ENCODE measurements around the gene TBL3. TPM values are rescaled to one million over a fixed set of nuclear protein-coding genes. Genes with fewer than 3 reads are reported as not detected.

The TBL3 gene
- total RNA-seq, 2 donors from 2014 or later = 19.5 to 20.8 TPM

Other genes with a start within 250 kb of the TBL3 start
- gene NME3, start 200.5 kb upstream of the TBL3 start, total RNA-seq = 10 to 100 TPM; 54.0 to 61.9 TPM
- 10 to 100 TPM; 30.6 to 30.8 TPM for gene EME2, start 199.2 kb upstream of the TBL3 start, total RNA-seq
- 10 to 100 TPM; 45.1 to 57.5 TPM for gene MRPS34, start 198.9 kb upstream of the TBL3 start, total RNA-seq
- gene SPSB3, start 189.5 kb upstream of the TBL3 start, total RNA-seq = 100 to 1,000 TPM in 1 of 2 donors, 10 to 100 TPM in 1; 92.2 to 101 TPM
- gene NUBP2, start 189.1 kb upstream of the TBL3 start, total RNA-seq = 10 to 100 TPM; 41.7 to 44.9 TPM
- gene IGFALS, start 178.3 kb upstream of the TBL3 start, total RNA-seq = under 1 TPM; 0.25 to 0.55 TPM
- gene HAGH, start 145.2 kb upstream of the TBL3 start, total RNA-seq = 10 to 100 TPM; 35.8 to 37.9 TPM
- 1 to 10 TPM; 6.1 to 7.9 TPM for gene FAHD1, start 144.8 kb upstream of the TBL3 start, total RNA-seq
- gene MEIOB, start 99.9 kb upstream of the TBL3 start, total RNA-seq = not detected
- not detected for gene HS3ST6, start 53.6 kb upstream of the TBL3 start, total RNA-seq
- 1 to 10 TPM; 3.8 to 4.9 TPM for gene MSRB1, start 28.9 kb upstream of the TBL3 start, total RNA-seq
- not detected for gene RPL3L, start 17.4 kb upstream of the TBL3 start, total RNA-seq
- gene NDUFB10, start 12.5 kb upstream of the TBL3 start, total RNA-seq = 10 to 100 TPM; 57.7 to 58.1 TPM
- gene RPS2, start 7.2 kb upstream of the TBL3 start, total RNA-seq = 1,000 to 10,000 TPM; 3,200 to 3,361 TPM
- not detected for gene RNF151, start 5.2 kb upstream of the TBL3 start, total RNA-seq
- gene NOXO1, start 9.4 kb downstream of the TBL3 start, total RNA-seq = under 1 TPM; 0.40 to 0.78 TPM
- gene GFER, start 12.1 kb downstream of the TBL3 start, total RNA-seq = 10 to 100 TPM; 16.2 to 22.1 TPM
- gene SYNGR3, start 17.9 kb downstream of the TBL3 start, total RNA-seq = 1 to 10 TPM; 7.3 to 8.1 TPM
- 10 to 100 TPM; 45.2 to 46.7 TPM for gene ZNF598, start 37.8 kb downstream of the TBL3 start, total RNA-seq
- gene NPW, start 47.7 kb downstream of the TBL3 start, total RNA-seq = 1 to 10 TPM in 1 of 2 donors, not detected in 1; 2.0 TPM
- gene NHERF2, start 54.8 kb downstream of the TBL3 start, total RNA-seq = 1 to 10 TPM; 2.2 to 3.9 TPM
- gene NTHL1, start 75.8 kb downstream of the TBL3 start, total RNA-seq = 1 to 10 TPM; 6.7 to 6.8 TPM
- 100 to 1,000 TPM; 123 TPM for gene TSC2, start 75.9 kb downstream of the TBL3 start, total RNA-seq
- 10 to 100 TPM; 86.6 to 88.9 TPM for gene PKD1, start 163.8 kb downstream of the TBL3 start, total RNA-seq
- gene RAB26, start 176.6 kb downstream of the TBL3 start, total RNA-seq = under 1 TPM; 0.21 to 0.57 TPM
- gene TRAF7, start 183.7 kb downstream of the TBL3 start, total RNA-seq = 10 to 100 TPM; 32.4 to 35.0 TPM
- gene CASKIN1, start 224.6 kb downstream of the TBL3 start, total RNA-seq = under 1 TPM in 1 of 2 donors, not detected in 1; 0.05 TPM
- gene MLST8, start 233.4 kb downstream of the TBL3 start, total RNA-seq = 10 to 100 TPM; 28.2 to 31.4 TPM
- 1 to 10 TPM; 2.6 to 4.0 TPM for gene BRICD5, start 238.8 kb downstream of the TBL3 start, total RNA-seq
- gene PGP, start 242.8 kb downstream of the TBL3 start, total RNA-seq = 1 to 10 TPM; 7.8 to 9.2 TPM